NCI-H2107 treated with DMSO at 0.1 percent for 48 hours (cell line): ENCODE results near the gene MTIF3.
"Not testable (repeated sequence)": the region's sequence is repeated elsewhere in the genome, so short reads cannot be mapped to it uniquely, and the experiment has no call there.

Source experiments
- DNase-seq: peaks from one replicate; lab custom pipeline; 2025; ENCODE audit not compliant: unreplicated experiment; lab: John Stamatoyannopoulos, UW

Gene MTIF3

DNA sequence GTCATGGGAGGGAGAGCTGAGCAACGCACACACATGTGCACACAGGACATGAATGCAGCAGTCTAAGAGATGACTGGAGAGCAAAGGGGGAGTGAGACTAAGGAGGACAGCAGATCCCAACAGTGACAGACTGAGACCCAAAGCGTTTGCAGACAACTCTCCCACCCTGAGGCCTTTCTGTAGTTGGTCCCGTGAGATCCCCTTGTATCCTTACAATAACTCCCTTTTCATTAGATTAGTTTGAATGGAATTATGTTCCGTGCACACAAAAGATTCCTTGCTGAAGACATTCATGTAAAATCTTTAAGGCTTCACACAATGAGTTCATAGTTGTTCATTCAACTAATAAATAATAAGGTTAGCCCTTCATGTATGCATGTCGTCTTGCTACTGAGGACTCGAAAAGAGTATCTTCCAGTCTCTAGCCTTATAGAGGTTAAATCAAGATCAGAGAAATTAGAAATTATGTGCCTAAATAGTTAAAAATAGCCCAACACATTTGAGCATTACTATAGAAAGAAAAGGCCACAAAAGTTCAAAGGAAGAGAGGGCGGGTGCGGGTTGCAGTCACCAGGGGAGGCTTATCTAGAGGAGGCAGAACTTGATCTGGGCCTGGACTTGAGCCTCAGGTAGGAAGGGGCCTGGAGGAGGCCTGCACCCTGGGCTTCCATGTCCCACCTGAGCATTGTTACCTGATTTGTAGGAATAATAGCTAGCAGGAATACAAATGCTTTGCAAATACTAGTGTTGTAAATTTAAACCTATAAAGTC lies 29.1 kb downstream of the MTIF3 start:
- no peak for DNase-seq

DNA sequence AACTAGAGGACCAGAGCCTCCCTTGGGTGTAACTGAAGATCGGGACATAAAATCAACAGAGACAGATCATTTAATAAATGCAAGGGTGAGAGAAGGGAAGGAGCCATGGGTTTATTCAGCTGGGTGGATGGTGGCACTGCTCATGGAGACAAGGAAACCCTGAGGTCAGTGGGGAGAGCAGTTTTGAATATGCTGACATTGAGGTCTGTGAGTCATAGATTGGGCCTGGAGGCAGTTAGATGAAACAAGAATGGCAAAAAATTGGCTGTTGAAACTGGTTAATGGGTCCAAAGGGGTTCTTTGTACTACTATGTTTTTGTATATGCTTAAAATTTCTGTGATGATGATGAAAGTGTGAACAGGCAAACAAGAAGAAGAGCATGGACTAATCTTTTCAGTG lies 31.0 kb downstream of the MTIF3 start:
- no peak for DNase-seq

DNA sequence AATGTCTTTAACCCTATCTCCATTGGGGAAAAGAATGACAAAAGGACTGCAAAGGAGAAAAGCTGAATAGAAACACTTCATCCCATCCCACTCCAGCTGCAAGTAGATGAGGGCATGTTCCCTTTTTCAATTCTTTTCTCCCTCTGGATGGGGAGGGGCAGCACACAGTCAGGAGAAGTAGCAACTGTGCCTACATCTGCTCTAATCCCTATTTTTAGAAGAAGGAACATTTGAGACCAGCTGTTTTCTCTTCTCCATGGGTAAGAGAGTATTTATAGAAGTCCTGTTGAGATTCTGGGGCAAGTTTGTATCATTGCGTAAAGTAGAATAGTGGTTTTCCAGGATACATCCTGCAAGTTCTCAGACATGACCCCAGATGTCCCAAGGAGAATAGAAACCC lies 35.2 kb downstream of the MTIF3 start:
- DNase-seq, result no peak

DNA sequence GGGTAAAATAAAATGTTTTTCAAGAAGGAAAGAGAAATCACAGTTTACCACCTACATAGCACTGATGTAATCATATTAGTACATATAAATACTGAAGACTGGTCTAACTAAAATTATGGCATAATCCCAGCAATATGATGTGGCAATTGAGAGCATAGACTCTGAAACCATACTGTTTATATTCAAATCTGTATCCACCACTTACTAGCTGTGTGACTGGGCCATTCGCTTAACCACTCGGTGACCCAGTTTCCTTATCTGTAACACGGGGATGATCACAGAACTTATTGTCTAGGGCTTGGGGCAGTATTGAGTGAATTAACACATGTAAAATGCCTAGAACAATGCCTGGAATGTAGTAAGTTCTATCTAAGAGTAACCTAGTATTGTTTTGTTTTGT lies 39.0 kb downstream of the MTIF3 start:
- DNase-seq, result no peak

DNA sequence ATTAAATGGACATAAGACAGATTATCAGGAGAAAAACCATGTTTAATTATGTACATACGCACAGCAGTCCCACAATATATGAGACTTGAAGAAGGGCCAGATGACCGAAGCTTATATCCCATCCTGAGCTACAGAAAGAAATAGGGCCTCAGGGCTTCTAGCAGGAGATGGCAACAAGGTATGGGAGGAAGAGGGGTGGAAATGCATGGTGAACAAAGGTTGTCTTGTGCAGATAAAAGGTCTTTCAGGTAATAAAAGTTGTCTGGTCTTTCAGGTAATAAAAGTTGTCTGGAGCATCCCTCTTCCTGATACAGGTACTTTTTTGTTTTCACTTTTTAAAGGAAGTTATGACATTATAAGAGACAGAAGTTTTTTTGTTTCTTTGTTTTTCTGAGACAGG lies 41.4 kb downstream of the MTIF3 start:
- no peak for DNase-seq

DNA sequence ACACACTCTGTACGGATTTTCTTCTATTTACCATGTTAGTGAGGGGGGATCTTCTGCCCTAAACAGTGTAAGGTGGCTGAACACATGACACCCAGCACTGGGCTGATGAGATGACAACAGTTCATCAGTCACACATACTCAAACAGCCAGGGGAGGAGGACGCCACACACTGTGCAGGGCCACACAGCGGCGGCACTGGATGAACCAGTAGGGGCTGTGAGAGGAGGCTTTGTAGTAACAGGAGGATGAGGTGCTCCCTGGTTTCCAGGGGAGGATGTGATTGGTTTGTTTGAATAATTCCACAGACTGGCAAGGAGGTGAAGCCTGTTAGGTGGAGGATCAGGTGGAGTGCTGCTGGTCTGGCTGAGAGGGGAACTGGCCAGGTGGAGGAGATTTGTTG lies 42.3 kb downstream of the MTIF3 start:
- no peak for DNase-seq

DNA sequence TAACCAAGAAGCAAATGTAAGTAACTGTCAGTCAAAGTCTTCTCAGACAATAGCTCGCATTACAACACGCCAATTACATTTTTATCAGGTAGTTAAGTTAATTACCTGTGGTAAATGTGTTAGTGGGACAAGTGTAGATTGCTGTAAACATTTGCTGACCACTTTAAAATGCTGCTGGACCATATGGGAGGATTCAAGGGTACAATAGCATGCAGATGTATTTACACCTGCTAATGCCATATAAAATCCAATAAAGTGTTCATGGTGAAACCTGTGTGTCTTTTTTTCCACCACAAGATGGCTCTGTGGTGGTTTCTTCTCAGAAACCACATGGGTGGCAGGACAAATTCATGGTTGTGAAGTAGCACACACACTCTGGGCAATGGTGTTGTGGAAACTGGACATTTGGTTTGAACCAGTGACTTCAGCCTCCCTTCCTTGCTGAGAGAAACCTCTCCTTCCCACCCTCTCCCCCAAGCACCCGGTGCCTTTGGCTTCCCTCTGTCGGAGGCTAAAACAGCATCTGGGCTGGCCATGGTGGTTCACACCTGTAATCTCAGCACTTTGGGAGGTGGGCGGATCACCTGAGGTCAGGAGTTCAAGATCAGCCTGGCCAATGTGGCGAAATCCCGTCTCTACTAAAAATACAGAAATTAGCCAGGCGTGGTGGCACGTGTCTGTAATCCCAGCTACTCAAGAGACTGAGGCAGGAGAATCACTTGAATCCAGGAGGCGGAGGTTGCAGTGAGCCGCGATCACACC lies 44.0 kb downstream of the MTIF3 start:
- DNase-seq, result peak; percentile 30

DNA sequence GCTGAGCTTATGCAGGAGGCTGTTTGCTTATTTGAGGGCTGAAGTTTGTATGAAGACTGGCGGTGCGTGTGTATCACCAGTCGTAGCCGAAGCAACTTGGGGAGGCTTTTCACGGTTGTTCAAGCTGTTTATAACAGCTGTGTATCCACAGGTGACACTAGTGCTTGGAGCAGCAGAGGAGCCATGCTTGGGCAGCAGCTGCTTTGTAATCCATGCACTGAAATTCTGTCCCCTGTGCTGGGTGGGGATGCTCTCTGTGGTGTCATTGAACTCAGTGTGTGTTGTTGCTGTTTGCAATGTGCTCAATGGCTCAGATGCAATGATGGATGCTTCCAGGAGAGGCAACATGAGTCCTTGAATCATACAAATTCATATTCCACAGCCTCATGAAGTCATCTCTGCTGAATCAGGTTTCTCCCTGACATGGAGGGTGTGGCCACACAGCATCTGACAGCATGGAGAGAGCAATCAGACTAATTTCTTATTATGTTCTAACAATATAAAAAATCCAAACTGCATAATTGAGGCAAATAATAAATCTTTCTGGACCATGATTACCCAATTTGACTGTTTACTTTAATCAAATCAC lies 44.7 kb downstream of the MTIF3 start:
- peak; percentile 4 for DNase-seq

DNA sequence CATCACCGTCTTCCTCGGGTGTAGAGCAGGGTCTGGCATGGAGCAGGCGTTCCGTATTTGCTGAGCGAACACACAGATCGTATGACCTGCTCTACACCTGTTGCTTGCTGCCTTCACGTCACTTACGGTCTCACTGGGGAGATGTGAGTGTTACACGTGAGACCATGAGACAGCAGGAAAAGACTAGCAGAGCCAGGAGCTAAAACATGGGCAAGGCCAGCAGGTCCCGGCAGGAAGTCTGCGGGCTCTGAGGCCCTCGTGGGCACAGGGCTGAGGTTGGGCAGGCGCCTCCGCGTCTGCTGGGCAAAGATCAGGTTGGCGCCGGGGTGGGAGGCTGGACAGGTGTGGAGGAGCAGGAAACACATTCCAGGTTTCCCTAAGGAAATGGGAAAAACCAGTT lies 45.7 kb downstream of the MTIF3 start:
- DNase-seq, result no peak

DNA sequence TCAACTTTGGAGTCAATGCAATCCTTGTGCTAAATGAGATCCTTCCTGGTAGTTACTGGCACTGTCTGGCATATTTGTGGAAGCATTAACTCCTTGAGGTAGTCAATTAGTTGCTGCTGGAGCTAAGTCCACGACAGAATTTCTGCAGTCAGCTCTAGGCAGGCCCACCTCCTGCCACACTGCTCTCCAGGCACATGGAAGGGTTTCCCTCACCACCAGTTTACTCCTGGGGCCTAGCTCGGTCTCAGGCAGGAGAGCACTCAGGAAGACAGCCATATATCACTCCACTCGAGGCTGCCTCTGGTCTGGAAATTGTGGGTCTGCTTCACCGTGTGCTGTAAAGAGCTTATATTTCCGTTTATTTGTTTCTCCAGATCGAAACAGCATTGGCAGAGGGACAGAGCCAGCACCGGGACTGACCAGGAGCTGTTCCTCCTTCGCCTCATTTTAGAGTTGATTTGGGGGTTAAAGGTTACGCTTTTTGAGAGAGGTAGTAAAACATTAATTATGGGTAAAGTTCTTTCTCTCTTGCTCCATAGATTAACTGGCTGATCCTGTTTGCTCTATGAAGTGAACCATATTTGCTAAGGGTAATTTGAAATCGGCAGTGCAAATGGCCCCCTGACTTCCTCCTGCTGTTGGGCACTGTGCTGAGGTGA lies 46.5 kb downstream of the MTIF3 start:
- DNase-seq, result no peak

DNA sequence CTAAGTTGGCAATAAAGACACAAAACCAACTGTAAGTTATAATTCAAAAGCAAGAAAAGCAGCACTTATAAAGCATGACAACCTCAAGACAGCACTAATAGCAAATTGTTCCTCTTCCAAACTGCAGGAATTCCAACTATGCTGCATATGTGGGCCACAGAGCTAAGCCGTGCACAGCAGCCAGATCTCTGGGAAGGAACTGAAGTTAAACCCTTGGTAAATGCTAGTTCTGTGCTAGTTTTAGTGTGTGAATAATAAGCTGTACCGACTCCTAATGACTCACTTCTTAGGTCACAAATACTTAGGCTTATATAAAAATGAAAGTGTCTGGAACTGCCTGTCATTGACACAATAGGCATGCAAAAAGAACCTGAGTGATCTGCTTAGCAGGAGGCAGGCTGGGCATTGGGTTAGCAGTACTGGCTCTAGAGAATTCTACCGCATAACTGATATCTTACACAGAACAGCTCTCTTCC lies 47.1 kb downstream of the MTIF3 start:
- DNase-seq, result no peak

DNA sequence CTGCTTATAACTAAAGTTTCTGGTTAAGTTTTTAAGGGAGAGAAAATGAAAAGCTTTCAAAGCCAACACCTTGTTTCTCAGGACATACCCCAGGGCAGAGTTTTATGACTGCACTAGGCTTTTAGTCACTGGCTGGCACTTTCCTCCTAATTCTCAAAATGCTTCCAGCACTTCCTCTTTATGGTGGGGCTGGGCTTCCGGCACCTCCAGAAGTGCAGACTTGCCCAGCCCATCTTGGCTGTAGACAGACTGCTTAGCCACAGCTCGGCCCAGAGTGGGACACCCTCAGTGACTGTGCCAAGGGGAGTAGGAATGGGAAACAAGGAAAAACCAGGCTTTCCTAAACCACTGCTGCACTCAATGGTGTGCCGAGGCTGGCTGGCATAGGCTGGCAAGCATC lies 49.2 kb downstream of the MTIF3 start:
- DNase-seq, result no peak

DNA sequence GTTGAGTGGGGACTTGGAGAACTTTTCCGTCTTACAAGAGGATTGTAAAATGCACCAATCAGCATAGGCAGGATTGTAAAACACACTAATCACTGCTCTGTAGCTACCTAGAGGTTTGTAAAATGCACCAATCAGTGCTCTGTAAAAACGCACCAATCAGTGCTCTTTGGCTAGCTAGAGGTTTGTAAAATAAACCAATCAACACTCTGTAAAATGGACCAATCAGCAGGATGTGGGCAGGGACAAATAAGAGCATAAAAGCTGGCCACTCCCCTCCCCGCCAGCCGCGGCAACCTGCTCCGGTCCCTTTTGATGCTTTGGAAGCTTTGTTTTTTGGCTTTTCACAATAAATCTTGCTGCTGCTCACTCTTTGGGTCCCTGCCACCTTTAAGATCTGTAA lies 50.0 kb downstream of the MTIF3 start:
- DNase-seq, result not testable (repeated sequence)

DNA sequence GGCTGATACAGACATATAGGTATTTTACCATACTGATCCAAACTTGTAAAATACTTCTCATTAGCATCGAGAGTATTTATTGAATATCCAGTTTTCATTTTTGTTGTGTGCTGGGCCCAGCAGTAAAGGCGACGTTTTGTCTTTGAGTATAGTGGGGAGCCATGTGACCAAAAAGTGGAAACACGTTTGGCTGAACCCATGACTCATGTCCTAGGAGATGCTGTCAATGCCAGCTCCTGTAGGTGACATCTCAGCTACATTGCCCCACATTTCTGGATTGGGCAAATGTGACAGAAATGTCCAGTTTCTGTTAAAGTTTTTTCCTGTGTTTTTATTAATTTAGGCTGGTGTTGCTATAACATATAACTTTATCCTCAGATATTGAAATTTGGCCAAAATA lies 52.0 kb downstream of the MTIF3 start:
- no peak for DNase-seq

DNA sequence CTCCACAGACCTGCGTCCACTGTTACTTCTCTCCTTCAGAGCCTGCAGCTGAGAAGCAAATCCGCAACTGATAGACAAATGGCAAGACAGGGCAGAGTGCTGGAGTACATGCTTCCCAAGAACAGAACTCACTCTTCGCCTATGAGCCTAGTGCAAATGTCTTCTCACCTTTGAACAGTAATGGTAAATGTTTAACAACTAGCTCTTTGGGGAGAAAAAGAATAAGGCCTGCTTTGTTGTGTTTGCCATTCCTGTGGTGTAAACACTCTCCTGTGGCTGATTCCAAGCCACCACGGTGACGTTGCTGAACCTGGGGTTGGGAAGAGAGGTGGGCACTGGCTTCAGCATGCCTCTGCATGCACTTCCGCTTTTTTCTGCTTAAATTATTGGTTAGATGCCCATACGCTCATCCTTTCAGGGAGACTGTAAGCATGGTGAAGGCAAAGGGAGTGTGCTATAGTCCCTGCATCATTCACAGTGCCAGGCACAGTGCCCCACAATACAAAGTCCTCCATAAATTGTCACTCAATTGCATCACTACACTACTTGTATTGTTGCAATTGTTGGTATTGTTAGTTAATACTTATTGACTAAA lies 54.0 kb downstream of the MTIF3 start:
- DNase-seq, result no peak

DNA sequence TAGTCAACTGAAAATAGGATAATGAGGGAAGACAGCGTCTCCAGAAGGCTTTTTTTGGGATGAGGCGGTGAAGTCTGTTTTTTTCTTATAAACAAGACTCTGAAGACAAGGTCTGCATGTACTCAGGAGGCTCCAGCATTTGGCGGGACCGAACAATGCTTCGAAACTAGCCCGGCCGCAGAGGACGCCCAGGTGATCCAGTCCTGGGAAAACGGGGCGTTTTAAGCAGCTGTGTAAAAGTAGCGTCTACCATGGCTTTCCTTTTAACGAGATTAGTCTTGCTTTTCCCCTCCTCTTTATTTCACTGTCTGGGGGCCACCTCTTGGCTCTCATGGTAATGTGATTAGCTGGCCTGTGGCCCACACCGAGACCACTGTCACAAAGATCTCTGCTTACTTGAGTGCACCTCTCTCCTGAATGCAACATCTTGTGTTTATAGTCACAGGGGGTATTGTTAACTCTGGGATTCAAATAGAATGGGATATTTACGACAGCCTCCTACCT lies 55.3 kb downstream of the MTIF3 start:
- no peak for DNase-seq

DNA sequence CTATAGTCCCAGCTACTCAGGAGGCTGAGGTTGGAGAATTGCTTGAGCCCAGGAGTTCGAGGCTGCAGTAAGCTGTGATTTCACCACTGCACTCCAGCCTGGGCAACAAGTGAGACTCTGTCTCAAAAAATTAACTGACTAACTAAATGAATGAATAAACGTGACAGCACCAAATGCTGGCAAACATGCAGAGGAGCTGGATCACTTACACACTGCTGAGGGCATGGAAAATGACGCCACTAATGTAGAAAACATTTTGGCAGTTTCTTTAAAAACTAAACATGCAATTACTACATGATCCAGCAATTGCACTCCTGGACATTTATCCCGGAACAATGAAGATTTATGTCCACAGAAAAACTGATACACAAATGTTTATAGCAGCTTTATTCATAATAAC lies 57.3 kb downstream of the MTIF3 start:
- no peak for DNase-seq

DNA sequence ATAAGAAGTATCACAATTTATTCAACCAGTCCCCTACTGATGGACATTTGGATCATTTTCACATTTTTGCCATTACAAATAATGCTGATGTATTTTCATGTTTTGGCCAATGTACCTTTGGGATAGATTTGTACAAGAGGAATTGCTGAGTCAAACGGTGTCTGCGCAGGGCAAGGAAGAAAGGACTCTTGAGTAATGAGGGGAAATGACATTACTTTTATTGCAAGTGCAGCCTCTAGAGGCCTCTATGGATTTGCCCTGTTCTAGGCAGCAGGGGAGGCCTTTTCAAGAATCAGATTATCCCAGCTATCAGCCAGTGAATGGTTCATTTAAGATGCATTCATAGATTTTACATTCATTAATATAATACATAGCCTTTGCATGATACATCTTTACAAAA lies 58.9 kb downstream of the MTIF3 start:
- DNase-seq, result no peak

DNA sequence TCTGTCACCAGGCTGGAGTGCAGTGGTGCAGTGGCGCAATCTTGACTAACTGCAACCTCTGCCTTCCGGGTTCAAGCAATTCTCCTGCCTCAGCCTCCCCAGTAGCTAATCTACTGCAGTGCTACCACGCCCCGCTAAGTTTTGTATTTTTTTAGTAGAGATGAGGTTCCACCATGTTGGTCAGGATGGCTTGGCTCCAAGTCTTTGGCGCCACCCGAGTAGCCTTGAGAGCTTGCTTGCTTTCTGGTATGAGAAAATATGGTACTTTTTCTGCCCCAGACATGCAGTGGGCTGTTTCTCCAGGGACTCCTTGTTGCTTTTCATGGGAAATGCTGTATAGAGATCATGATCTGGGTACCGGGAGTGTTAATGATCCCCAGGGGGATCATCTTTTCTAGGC lies 60.5 kb downstream of the MTIF3 start:
- DNase-seq, result no peak

DNA sequence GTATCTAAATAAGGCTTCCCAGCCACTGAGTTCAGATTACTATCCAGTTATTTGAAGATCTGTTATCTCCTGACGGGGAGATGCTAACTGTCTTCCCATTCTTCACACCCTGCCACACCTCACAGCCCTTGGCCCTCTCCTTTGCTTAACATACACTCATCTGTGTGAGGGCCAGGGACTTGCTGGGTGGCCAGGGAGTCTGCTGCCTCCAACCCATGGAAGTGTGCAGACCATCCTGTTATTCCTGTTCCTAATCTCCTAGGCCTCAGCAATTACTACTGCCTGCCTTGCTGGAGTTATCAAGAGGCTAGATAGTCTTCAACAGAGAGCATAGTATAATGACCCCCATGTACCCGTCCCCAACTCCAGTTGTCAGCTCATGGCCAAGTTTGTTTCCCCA lies 62.1 kb downstream of the MTIF3 start:
- no peak for DNase-seq
